DOHH2 (cell line): ENCODE results near the gene RPL37A.

Source experiments
- CTCF ChIP-seq: fragments of 200-600 bp; sonication (generic); IDR thresholded peaks from one replicate; pipeline ENCODE4 v1.5.1; 2014; ENCODE audit warnings: antibody characterized with exemption, mild to moderate bottlenecking, low read depth, low read length; ENCODE audit not compliant: poor library complexity, severe bottlenecking
- EZH2phosphoT487 ChIP-seq: fragments of 200-600 bp; sonication (generic); IDR thresholded peaks from 2 replicates; pipeline ENCODE4 v1.6.1; 2017; ENCODE audit warnings: borderline replicate concordance, mild to moderate bottlenecking, antibody characterized with exemption, low read length, moderate library complexity, mixed read lengths

GRCh38 chr2:216492597-216493333 lies 5.9 kb upstream of the RPL37A start:
- TF ChIP-seq CTCF = no peak
- no peak for TF ChIP-seq EZH2phosphoT487
